Neural cell (in vitro differentiated cells): ENCODE measurements around the gene ATP11A.

Experiments
- EZH2 ChIP-seq: fragments of 200-600, 300-800 bp; shearing (Covaris generic), sonication (generic); IDR thresholded peaks from 2 replicates; pipeline ENCODE4 v1.6.1; 2014; ENCODE audit warnings: antibody characterized with exemption, low read length, borderline replicate concordance, mild to moderate bottlenecking; ENCODE audit not compliant: insufficient read depth, poor library complexity, severe bottlenecking
- MXI1 ChIP-seq: fragments of 450-650 bp; conservative IDR thresholded peaks from 2 replicates; pipeline ENCODE4 v1.6.1; 2014; ENCODE audit warnings: antibody characterized with exemption, mild to moderate bottlenecking; ENCODE audit not compliant: poor library complexity, severe bottlenecking
- TF ChIP-seq, protein P1 (sequence below): IDR thresholded peaks from 2 replicates; pipeline ENCODE4 v1.6.1; 2012; ENCODE audit warnings: borderline replicate concordance
- TF ChIP-seq, protein P2 (sequence below): fragments of 450-650 bp; IDR thresholded peaks from 2 replicates; pipeline ENCODE4 v1.5.1; 2014; ENCODE audit warnings: antibody characterized with exemption, mild to moderate bottlenecking, moderate library complexity; ENCODE audit not compliant: poor library complexity, severe bottlenecking

DNA sequence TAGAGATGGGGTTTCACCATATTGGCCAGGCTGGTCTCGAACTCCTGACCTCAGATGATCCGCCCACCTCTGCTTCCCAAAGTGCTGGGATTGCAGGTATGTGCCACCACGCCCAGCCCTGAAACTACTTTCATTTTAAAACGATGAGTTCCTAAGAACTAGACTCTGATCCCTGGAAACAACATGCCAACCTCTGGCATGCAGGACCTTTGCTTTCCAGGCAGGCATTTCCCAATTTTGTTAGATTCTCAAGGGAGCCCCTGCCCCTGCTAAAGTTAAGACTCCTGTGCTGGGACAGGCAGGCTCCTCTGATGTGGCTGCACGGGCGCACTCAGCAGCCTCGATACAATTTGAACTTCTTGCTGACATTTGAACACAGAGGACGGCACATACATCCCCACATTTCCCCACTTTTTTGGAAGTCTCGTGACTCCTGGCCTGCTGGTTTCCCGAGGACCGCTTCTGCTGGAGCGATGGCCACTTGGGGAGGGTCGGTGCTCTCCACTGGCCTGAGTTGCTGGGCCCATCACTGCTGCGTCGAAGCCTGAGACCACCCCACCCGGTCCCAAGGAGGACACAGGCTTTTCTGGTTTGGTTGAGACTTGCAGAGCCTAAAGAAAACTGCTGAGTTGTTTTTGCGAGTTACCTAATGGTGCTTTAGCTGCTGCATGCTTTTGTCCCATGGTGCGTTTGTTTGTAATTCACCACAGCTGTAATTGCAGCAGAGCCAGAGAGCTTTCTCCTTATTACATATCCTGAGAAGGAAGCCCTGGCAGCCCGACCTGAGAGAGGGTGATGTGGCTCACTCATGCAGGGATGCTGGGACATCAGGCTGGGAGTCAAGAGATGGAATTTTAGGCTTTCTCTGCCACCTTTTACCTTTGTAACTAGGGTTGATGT, 8.2 kb downstream of the ATP11A start:
- TF ChIP-seq, protein P1, sequence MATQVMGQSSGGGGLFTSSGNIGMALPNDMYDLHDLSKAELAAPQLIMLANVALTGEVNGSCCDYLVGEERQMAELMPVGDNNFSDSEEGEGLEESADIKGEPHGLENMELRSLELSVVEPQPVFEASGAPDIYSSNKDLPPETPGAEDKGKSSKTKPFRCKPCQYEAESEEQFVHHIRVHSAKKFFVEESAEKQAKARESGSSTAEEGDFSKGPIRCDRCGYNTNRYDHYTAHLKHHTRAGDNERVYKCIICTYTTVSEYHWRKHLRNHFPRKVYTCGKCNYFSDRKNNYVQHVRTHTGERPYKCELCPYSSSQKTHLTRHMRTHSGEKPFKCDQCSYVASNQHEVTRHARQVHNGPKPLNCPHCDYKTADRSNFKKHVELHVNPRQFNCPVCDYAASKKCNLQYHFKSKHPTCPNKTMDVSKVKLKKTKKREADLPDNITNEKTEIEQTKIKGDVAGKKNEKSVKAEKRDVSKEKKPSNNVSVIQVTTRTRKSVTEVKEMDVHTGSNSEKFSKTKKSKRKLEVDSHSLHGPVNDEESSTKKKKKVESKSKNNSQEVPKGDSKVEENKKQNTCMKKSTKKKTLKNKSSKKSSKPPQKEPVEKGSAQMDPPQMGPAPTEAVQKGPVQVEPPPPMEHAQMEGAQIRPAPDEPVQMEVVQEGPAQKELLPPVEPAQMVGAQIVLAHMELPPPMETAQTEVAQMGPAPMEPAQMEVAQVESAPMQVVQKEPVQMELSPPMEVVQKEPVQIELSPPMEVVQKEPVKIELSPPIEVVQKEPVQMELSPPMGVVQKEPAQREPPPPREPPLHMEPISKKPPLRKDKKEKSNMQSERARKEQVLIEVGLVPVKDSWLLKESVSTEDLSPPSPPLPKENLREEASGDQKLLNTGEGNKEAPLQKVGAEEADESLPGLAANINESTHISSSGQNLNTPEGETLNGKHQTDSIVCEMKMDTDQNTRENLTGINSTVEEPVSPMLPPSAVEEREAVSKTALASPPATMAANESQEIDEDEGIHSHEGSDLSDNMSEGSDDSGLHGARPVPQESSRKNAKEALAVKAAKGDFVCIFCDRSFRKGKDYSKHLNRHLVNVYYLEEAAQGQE = no peak
- TF ChIP-seq EZH2 (no peak), MXI1 (no peak)
- TF ChIP-seq, protein P2, sequence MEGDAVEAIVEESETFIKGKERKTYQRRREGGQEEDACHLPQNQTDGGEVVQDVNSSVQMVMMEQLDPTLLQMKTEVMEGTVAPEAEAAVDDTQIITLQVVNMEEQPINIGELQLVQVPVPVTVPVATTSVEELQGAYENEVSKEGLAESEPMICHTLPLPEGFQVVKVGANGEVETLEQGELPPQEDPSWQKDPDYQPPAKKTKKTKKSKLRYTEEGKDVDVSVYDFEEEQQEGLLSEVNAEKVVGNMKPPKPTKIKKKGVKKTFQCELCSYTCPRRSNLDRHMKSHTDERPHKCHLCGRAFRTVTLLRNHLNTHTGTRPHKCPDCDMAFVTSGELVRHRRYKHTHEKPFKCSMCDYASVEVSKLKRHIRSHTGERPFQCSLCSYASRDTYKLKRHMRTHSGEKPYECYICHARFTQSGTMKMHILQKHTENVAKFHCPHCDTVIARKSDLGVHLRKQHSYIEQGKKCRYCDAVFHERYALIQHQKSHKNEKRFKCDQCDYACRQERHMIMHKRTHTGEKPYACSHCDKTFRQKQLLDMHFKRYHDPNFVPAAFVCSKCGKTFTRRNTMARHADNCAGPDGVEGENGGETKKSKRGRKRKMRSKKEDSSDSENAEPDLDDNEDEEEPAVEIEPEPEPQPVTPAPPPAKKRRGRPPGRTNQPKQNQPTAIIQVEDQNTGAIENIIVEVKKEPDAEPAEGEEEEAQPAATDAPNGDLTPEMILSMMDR = no peak
